ENCODE results near the gene GPR35. TPM values are rescaled to one million over a fixed set of nuclear protein-coding genes. Genes with fewer than 3 reads are reported as not detected.

The GPR35 gene
- total RNA-seq, 1 experiment from 2014 or later = 4.2 TPM

DNA sequence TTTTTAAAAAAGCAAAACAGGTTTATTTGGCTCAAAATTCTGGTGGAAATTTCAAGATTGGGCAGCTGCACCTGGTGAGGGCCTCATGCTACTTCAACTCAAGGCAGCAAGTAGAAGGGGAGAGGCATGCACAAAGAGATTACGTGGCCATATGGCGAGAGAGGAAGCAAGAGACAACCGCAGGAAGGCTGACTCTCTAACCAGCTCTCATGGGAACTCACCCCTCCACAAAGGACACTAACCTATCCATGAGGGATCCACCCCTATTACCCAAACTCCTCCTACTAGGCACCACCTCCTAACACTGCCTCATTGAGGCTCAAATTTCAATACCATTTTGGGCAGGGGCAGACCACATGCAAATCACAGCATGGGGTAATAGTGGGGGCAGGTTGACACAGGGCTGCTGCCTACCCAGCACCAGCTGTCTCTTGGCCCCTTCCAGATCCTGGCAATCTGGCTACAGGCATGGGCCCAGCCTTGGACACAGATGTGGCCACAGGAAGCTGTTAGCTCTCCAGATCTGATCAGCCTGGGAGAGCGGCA is 40.7 kb upstream of the GPR35 start:
- Histone ChIP-seq H3K27me3 (ENCODE audit: insufficient read depth, low read length) (no peaks in the 10 kb centered on the region), H3K9ac (ENCODE audit: low read length) (peak overlapping the region; percentile 91), H3K27ac (ENCODE audit: low read depth, low read length) (peak overlapping the region; percentile 85), H3K36me3 (ENCODE audit: control insufficient read depth in 1 of 2, insufficient read depth in 2 of 2, low read length in 2 of 2) (peaks cover 0 to 2% of the 10 kb centered on the region in 2 experiments; a peak in 1 of 4 replicates), H4K20me1 (ENCODE audit: insufficient read depth) (no peaks in the 10 kb centered on the region), H3K9me2 (ENCODE audit: insufficient read depth) (no peaks in the 10 kb centered on the region), H2AFZ (ENCODE audit: low read depth, low read length, poor library complexity, severe bottlenecking) (no peak overlapping the region), H3K9me3 (ENCODE audit: control insufficient read depth in 1 of 2, insufficient read depth in 1 of 2, low read depth in 1 of 2, low read length in 2 of 2) (no peaks in the 10 kb centered on the region), H3K4me3 (replicated peaks in 1 of 2; ENCODE audit: low read depth in 1 of 2, low read length in 2 of 2) (peak overlapping the region; percentile 98 to 99), H3K79me2 (ENCODE audit: insufficient read depth, low read length) (peaks cover 84% of the 10 kb centered on the region), H3K4me2 (ENCODE audit: low read length) (peak overlapping the region; percentile 96), H3K4me1 (ENCODE audit: control insufficient read depth in 1 of 2, insufficient read depth in 2 of 2, low read length in 2 of 2) (peaks cover 46 to 65% of the 10 kb centered on the region in 2 experiments)
- ChIA-PET POLR2A (interaction anchor here (3.5 kb wide), 1 partner anchor 18 kb away, joined by 23 read pairs; no protein-coding TSS in a partner anchor), RAD21 (ENCODE audit: low non-redundant PET in 1 of 2, low total read pairs in 2 of 2, uncharacterized antibody in 2 of 2, unreplicated experiment in 2 of 2) (no interaction called here), CTCF (interaction anchor here (0.8 kb wide), 1 partner anchor 19 kb away, joined by 3 read pairs; no protein-coding TSS in a partner anchor)
- intact Hi-C loops (cut with micrococcal nuclease) = no loop called here
- TF ChIP-seq SP1 (IDR thresholded peaks at IDR 0.05; ENCODE audit: low read depth) (no peak), EZH2phosphoT487 (IDR thresholded peaks at IDR 0.05; ENCODE audit: borderline replicate concordance) (no peak), CEBPB (IDR thresholded peaks at IDR 0.05; ENCODE audit: low read depth) (no peak), EZH2 (IDR thresholded peaks at IDR 0.05) (no peak), FOSL1 (IDR thresholded peaks at IDR 0.05; ENCODE audit: low read depth) (no peak), POLR2AphosphoS5 (IDR thresholded peaks at IDR 0.05; ENCODE audit: low read depth, low read length) (no peak), ELF1 (IDR thresholded peaks at IDR 0.05; ENCODE audit: borderline replicate concordance, low read depth) (no peak), TCF7L2 (IDR thresholded peaks at IDR 0.05; ENCODE audit: borderline replicate concordance, extremely low read depth, insufficient read depth, insufficient read length) (no peak), EGR1 (IDR thresholded peaks at IDR 0.05; ENCODE audit: low read depth) (no peak), SIN3A (IDR thresholded peaks at IDR 0.05; ENCODE audit: low read depth) (no peak), YY1 (IDR thresholded peaks at IDR 0.05; ENCODE audit: extremely low read depth, insufficient replicate concordance, low read depth, low read length) (no peak), POLR2A (IDR thresholded peaks at IDR 0.05; ENCODE audit: borderline replicate concordance, extremely low read depth, insufficient read depth, insufficient read length) (no peak), RAD21 (IDR thresholded peaks at IDR 0.05; ENCODE audit: low read depth) (no peak)
- TF ChIP-seq, protein P1, sequence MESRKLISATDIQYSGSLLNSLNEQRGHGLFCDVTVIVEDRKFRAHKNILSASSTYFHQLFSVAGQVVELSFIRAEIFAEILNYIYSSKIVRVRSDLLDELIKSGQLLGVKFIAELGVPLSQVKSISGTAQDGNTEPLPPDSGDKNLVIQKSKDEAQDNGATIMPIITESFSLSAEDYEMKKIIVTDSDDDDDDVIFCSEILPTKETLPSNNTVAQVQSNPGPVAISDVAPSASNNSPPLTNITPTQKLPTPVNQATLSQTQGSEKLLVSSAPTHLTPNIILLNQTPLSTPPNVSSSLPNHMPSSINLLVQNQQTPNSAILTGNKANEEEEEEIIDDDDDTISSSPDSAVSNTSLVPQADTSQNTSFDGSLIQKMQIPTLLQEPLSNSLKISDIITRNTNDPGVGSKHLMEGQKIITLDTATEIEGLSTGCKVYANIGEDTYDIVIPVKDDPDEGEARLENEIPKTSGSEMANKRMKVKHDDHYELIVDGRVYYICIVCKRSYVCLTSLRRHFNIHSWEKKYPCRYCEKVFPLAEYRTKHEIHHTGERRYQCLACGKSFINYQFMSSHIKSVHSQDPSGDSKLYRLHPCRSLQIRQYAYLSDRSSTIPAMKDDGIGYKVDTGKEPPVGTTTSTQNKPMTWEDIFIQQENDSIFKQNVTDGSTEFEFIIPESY (IDR thresholded peaks at IDR 0.05; ENCODE audit: extremely low read depth, insufficient replicate concordance, low read length) = no peak
- TF ChIP-seq, protein P2, sequence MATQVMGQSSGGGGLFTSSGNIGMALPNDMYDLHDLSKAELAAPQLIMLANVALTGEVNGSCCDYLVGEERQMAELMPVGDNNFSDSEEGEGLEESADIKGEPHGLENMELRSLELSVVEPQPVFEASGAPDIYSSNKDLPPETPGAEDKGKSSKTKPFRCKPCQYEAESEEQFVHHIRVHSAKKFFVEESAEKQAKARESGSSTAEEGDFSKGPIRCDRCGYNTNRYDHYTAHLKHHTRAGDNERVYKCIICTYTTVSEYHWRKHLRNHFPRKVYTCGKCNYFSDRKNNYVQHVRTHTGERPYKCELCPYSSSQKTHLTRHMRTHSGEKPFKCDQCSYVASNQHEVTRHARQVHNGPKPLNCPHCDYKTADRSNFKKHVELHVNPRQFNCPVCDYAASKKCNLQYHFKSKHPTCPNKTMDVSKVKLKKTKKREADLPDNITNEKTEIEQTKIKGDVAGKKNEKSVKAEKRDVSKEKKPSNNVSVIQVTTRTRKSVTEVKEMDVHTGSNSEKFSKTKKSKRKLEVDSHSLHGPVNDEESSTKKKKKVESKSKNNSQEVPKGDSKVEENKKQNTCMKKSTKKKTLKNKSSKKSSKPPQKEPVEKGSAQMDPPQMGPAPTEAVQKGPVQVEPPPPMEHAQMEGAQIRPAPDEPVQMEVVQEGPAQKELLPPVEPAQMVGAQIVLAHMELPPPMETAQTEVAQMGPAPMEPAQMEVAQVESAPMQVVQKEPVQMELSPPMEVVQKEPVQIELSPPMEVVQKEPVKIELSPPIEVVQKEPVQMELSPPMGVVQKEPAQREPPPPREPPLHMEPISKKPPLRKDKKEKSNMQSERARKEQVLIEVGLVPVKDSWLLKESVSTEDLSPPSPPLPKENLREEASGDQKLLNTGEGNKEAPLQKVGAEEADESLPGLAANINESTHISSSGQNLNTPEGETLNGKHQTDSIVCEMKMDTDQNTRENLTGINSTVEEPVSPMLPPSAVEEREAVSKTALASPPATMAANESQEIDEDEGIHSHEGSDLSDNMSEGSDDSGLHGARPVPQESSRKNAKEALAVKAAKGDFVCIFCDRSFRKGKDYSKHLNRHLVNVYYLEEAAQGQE (IDR thresholded peaks at IDR 0.05; ENCODE audit: low read depth) = no peak
- DNase-seq (ENCODE audit: low read depth, low spot score) (no peak), ATAC-seq (no peak)
- BruUV-seq (replicated peaks) = no TSS peak

All from HCT116 (cell line).